ENCODE measurements around the gene RAB6D. TPM values are rescaled to one million over a fixed set of nuclear protein-coding genes. Genes with fewer than 3 reads are reported as not detected.
"Not testable (repeated sequence)": the region's sequence is repeated elsewhere in the genome, so short reads cannot be mapped to it uniquely, and the experiment has no call there.

The RAB6D gene
- total and polyA plus RNA-seq, 2 experiments from 2014 or later, result 0.37 TPM; not detected in 1

GRCh38 chr2:131400441-131400840, 36.5 kb upstream of the RAB6D start:
- peaks cover 18% of the 10 kb centered on the region for H3K27me3 ChIP-seq (ENCODE audit: insufficient read depth)
- H3K27ac ChIP-seq (ENCODE audit: low read depth); ATAC-seq; H3K27ac Mint-ChIP-seq; H3K4me1 Mint-ChIP-seq; H3K36me3 Mint-ChIP-seq (ENCODE audit: low read depth); H3F3A ChIP-seq (replicated peaks; ENCODE audit: low read depth); H3K9me3 Mint-ChIP-seq; DNase-seq (ENCODE audit: low spot score); H3K4me3 Mint-ChIP-seq; H3K9me2 ChIP-seq (ENCODE audit: insufficient read depth); H3K4me2 ChIP-seq; H3K79me2 ChIP-seq (replicated peaks; ENCODE audit: insufficient read depth); H3K4me3 ChIP-seq; H3K4me1 ChIP-seq (ENCODE audit: insufficient read depth); H2AFZ ChIP-seq; H4K20me1 ChIP-seq (replicated peaks; ENCODE audit: insufficient read depth); H3K36me3 ChIP-seq (ENCODE audit: insufficient read depth): not testable (repeated sequence)
- H3K27me3 Mint-ChIP-seq (ENCODE audit: insufficient read depth, low read depth, poor library complexity), result peaks cover 15% of the 10 kb centered on the region

- not testable (repeated sequence) for H3K9me3 Mint-ChIP-seq; H3K36me3 Mint-ChIP-seq (ENCODE audit: low read depth)
Measured at GRCh38 chr2:131396209-131396608, 32.2 kb upstream of the RAB6D start.

GRCh38 chr2:131395024-131395645, 31.2 kb upstream of the RAB6D start:
- DNase-seq (ENCODE audit: low spot score), result peak; percentile 36

More at GRCh38 chr2:131396209-131396608, 32.2 kb upstream of the RAB6D start:
- H3K27ac Mint-ChIP-seq; H3K27ac ChIP-seq (ENCODE audit: low read depth); H3K9me2 ChIP-seq (ENCODE audit: insufficient read depth); H4K20me1 ChIP-seq (replicated peaks; ENCODE audit: insufficient read depth); H3K4me2 ChIP-seq; H2AFZ ChIP-seq; ATAC-seq; H3F3A ChIP-seq (replicated peaks; ENCODE audit: low read depth); H3K79me2 ChIP-seq (replicated peaks; ENCODE audit: insufficient read depth); H3K4me3 Mint-ChIP-seq; H3K4me1 Mint-ChIP-seq; DNase-seq (ENCODE audit: low spot score); H3K36me3 ChIP-seq (ENCODE audit: insufficient read depth); H3K4me3 ChIP-seq; H3K4me1 ChIP-seq (ENCODE audit: insufficient read depth): not testable (repeated sequence)
- peaks cover 26% of the 10 kb centered on the region for H3K27me3 Mint-ChIP-seq (ENCODE audit: insufficient read depth, low read depth, poor library complexity)
- H3K27me3 ChIP-seq (ENCODE audit: insufficient read depth), result peaks cover 30% of the 10 kb centered on the region

GRCh38 chr2:131394147-131394931, 30.4 kb upstream of the RAB6D start:
- peak overlapping the region; percentile 67 for H3K4me3 ChIP-seq
- H3K27me3 ChIP-seq (ENCODE audit: insufficient read depth), result peaks cover 30% of the 10 kb centered on the region
- no peaks in the 10 kb centered on the region for H4K20me1 ChIP-seq (replicated peaks; ENCODE audit: insufficient read depth)
- H3K36me3 ChIP-seq (ENCODE audit: insufficient read depth), result no peaks in the 10 kb centered on the region
- no peaks in the 10 kb centered on the region for H3K9me2 ChIP-seq (ENCODE audit: insufficient read depth)
- H3K4me1 ChIP-seq (ENCODE audit: insufficient read depth), result no peaks in the 10 kb centered on the region
- Mint-ChIP-seq H3K4me3 (peak overlapping the region; percentile 85), H3K27ac (no peak overlapping the region), H3K9me3 (no peaks in the 10 kb centered on the region), H3K27me3 (ENCODE audit: insufficient read depth, low read depth, poor library complexity) (peaks cover 22% of the 10 kb centered on the region), H3K4me1 (peaks cover 2% of the 10 kb centered on the region; the same call in 1 of the 3 replicates), H3K36me3 (ENCODE audit: low read depth) (no peaks in the 10 kb centered on the region)
- peak; percentile 79 for DNase-seq (ENCODE audit: low spot score)
- H3K79me2 ChIP-seq (replicated peaks; ENCODE audit: insufficient read depth), result no peaks in the 10 kb centered on the region
- peak; percentile 87 for ATAC-seq
- H3K27ac ChIP-seq (ENCODE audit: low read depth), result no peak overlapping the region
- H3K4me2 ChIP-seq, result peak overlapping the region; percentile 89
- no peaks in the 10 kb centered on the region for H3F3A ChIP-seq (replicated peaks; ENCODE audit: low read depth)
- H2AFZ ChIP-seq, result peak overlapping the region; percentile 91
- TF ChIP-seq EZH2 (IDR thresholded peaks at IDR 0.05; ENCODE audit: low read depth, unreplicated experiment) (peak; percentile 28), CTCF (conservative IDR thresholded peaks at IDR 0.05; ENCODE audit: low read depth in 2 of 2) (peak in 1 of 2 experiments; percentile 48; a peak in 2 of 4 replicates), POLR2AphosphoS5 (IDR thresholded peaks at IDR 0.05; ENCODE audit: low read depth) (no peak), STAT1 (IDR thresholded peaks at IDR 0.05; ENCODE audit: unreplicated experiment) (no peak), REST (IDR thresholded peaks at IDR 0.05; ENCODE audit: unreplicated experiment) (no peak), NANOG (IDR thresholded peaks at IDR 0.05; ENCODE audit: borderline replicate concordance) (no peak), JUNB (IDR thresholded peaks at IDR 0.05; ENCODE audit: unreplicated experiment) (no peak)

More at GRCh38 chr2:131395024-131395645, 31.2 kb upstream of the RAB6D start:
- H3K27ac ChIP-seq (ENCODE audit: low read depth); H3K79me2 ChIP-seq (replicated peaks; ENCODE audit: insufficient read depth); H3K4me1 ChIP-seq (ENCODE audit: insufficient read depth); H3K4me1 Mint-ChIP-seq; H3K36me3 Mint-ChIP-seq (ENCODE audit: low read depth); H3F3A ChIP-seq (replicated peaks; ENCODE audit: low read depth); H3K27ac Mint-ChIP-seq; H3K9me3 Mint-ChIP-seq; H3K9me2 ChIP-seq (ENCODE audit: insufficient read depth); H3K36me3 ChIP-seq (ENCODE audit: insufficient read depth); H4K20me1 ChIP-seq (replicated peaks; ENCODE audit: insufficient read depth): not testable (repeated sequence)
- H3K4me2 ChIP-seq, result peak overlapping the region; percentile 89
- ATAC-seq, result peak; percentile 72
- H3K27me3 ChIP-seq (ENCODE audit: insufficient read depth), result peaks cover 30% of the 10 kb centered on the region
- Mint-ChIP-seq H3K27me3 (ENCODE audit: insufficient read depth, low read depth, poor library complexity) (peaks cover 23% of the 10 kb centered on the region), H3K4me3 (peak overlapping the region; percentile 85)
- peak overlapping the region; percentile 91 for H2AFZ ChIP-seq
- H3K4me3 ChIP-seq, result peak overlapping the region; percentile 67
